ENCODE data around the gene PRSS53.
"Not testable (repeated sequence)": the region's sequence is repeated elsewhere in the genome, so short reads cannot be mapped to it uniquely, and the experiment has no call there.

The PRSS53 gene

DNA sequence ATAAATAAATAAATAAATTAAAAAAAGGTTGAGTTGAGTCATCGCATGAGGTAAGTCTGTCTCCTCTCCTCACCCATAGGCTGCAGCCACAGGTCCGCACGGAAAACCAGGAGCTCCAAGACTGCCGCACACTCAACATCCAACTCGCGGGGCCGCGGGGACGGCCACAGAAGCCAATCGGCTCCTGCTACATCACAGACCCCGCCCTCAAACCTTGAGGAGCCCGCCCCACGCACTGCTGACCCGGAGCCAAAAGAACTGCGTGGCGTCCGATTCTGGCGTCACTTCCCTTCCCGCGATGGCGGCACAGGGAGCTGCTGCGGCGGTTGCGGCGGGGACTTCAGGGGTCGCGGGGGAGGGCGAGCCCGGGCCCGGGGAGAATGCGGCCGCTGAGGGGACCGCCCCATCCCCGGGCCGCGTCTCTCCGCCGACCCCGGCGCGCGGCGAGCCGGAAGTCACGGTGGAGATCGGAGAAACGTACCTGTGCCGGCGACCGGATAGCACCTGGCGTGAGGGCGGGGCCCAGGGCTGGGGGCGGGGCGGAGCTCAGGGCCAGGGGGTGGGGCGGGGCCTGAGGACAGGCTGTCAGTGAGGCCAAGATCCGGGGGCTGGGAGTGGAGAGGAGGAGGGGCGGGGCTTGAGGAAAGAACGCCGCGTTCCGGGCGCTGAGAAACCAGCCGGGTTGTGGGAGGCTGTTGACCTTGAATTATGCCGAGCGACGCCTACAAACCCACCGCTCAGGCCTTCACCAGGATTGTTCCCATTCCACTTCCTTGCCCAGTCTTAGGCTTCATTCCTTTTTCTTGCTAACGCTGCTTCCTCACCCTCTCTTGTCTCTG is 28.9 kb upstream of the PRSS53 start, which contains the start of gene KAT8:
KAT8 (plus strand) TSS at position 281 of the 839 bp plus-strand sequence; CDS start at position 299, 18 bp downstream.
- DNase-seq (ENCODE audit: low spot score): peak; percentile 96

DNA sequence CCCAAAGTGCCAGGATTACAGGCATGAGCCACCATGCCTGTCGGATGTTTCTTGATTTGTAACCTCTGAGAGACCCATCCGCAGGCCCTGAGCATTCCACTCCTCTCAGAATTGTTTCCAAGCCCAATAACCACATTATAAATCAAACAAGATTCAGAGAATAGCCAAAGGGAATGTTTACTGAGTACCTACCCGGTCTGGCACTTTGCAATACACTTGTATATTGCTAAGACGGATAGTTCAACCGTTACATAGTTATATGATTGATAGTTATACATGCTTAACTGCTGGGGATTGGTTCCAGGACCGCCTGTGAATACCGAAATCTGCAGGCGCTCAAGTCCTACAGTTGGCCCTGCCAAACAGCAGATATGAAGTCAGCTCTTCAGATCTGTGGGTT is 25.7 kb upstream of the PRSS53 start:
- no peak for DNase-seq (ENCODE audit: low spot score)

DNA sequence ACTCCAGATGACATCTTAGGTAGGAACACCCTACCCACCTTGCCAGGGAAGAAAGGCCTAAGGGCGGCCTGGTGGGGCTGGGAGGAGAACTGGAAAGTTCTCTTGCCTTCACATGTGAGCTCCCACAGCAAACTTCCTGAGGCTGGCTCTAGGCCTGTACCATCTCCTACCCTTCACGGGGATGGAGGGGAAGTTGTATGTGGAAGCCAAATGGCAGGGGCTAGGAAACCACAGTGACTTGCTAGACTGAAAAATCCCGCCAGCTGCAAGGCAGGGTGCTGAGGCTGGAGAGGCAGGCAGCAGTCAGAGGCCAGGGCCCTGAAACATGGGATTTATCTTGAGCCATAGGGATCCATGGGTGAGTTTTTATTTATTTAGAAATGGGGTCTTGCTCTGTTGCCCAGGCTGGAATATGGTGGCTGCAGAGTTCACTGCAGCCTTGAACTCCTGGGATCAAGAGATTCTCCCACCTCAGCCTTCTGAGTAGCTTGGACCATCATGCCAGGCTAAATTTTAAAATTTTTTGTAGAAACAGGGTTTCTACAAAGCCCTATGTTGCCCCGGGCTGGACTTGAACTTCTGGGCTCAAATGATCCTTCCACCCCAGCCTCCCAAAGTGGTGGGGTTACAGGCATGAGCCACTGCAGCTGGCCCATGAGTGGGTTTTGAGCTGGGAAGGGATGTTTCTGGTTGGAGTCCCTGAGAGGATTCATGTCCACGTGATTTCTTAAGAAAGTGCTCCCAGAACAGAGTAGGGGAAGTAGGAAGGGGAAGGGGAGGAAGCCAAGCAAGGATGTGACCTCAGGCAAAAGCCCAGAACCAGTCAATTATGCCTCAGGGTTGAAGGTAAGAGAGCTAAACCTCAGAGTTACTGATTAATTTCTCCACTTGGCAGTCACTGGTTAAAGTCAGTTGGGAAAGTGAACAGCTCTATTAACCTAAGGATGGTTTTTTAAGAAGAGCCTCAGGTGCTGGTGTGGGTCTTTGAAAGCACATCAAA is 24.7 kb upstream of the PRSS53 start:
- DNase-seq (ENCODE audit: low spot score): no peak

DNA sequence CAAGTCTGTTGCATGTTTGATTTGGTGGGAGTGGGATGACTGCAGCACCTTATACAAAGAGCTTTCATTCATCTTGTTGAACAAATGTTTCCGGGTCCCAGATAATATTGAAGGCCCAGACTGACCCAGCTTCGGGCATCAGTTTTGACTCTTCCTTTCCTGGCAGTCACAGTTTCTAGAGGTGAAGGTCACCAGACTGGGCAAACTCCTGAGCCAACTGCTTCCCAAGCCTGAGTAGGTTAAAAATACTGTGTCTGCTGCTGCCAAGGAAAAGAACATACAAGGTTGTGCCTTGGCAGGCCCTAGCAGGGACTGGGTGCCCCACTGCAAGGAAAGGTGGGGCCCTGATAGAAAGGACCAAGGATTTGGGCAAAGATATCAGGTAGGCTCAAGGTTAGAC is 24.0 kb upstream of the PRSS53 start:
- no peak for DNase-seq (ENCODE audit: low spot score)

DNA sequence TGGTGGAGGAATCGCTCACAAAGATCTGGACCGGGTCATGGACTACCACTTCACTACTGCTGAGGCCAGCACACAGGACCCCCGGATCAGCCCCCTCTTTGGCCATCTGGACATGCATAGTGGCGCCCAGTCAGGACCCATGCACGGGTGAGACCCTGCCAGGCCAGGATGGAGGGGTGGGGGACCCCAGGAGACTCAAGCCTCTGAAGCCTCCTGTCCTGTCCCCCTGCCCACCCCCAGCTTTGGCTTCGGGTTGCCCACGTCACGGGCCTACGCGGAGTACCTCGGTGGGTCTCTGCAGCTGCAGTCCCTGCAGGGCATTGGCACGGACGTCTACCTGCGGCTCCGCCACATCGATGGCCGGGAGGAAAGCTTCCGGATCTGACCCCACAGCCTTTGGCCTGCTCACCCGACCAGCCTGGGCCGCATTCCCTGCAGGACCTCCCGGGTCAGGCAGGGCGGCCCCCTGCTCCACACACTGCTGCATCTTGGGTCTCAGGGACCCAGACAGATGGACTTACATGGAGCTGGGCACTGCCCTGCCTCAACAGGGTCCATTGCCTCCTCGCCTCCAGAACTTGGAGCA is 23.2 kb upstream of the PRSS53 start:
- no peak for DNase-seq (ENCODE audit: low spot score)

DNA sequence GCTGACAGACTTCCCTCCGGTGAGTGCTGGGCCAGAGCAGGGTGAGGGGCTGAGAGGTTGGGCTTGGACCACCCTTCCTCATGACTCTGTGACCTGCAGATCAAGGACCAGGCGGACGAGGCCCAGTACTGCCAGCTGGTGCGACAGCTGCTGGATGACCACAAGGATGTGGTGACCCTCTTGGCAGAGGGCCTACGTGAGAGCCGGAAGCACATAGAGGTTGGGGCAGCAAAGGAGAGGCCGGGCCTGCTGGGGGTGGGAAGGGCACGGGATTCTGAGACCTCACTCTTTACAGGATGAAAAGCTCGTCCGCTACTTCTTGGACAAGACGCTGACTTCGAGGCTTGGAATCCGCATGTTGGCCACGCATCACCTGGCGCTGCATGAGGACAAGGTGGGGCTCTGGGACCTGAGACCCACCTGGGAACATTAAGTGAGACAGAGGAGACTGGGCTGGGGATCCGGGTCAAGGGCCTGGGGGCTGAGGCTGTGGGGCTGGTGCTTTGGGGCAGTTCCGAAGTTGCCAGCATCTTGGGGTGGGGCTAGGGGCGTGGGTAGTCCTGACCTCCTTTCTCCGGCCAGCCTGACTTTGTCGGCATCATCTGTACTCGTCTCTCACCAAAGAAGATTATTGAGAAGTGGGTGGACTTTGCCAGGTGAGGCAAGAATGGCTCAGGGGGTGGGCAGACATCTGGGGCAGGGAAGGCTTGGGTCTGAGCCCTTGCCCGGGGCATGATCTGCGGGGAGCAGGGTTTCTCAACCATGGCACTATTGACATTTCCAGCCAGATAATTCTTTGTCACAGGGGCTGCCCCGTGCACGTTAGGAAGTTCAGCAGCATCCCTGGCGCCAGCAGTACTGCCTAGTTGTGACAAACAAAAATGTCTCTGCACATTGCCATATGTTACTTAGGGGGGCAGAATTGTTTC is 21.6 kb upstream of the PRSS53 start:
- DNase-seq (ENCODE audit: low spot score): no peak

DNA sequence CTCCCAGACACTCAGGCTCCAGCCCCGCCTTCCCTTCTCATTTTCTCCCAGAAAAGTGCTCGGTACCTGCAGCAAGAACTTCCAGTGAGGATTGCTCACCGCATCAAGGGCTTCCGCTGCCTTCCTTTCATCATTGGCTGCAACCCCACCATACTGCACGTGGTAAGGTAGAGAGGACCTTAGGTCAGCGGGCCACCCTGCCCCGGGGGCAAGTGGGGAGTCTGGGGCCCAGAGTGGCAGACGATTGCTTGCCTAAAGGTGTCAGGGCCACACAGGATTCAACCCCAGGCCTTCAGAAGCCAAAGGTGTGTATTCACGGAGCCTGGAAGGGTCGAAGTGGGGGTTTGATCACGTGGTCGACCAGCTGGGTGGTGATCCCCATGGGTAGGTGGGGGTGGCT is 20.9 kb upstream of the PRSS53 start:
- DNase-seq (ENCODE audit: low spot score): no peak

DNA sequence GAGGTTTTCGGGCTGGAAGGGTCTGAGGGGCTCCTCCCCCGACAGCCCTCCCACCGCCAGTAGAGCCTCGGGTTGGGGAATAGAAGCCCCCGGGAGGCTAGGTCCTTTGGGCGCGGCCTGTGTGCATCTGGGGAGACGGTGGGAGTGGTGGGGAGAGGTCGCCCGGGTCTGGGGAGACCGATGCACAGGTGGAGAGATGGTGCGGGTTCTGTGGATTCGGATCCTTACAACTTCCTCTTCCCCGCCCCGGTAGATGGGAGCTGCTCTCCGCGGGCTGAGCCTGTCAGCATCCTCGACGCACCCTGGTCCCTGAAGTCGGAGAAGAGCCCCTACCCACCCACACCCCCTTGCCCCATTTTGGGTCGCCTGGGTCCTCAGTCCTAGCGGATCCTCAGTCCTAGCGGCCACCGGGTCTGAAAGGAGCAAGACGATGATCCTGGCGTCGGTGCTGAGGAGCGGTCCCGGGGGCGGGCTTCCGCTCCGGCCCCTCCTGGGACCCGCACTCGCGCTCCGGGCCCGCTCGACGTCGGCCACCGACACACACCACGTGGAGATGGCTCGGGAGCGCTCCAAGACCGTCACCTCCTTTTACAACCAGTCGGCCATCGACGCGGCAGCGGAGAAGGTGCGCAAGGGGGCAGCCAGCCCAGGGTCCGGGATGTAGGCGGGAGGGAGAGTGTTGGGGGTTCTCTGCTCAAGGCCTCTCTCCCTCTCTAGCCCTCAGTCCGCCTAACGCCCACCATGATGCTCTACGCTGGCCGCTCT is 20.2 kb upstream of the PRSS53 start:
- no peak for DNase-seq (ENCODE audit: low spot score)

DNA sequence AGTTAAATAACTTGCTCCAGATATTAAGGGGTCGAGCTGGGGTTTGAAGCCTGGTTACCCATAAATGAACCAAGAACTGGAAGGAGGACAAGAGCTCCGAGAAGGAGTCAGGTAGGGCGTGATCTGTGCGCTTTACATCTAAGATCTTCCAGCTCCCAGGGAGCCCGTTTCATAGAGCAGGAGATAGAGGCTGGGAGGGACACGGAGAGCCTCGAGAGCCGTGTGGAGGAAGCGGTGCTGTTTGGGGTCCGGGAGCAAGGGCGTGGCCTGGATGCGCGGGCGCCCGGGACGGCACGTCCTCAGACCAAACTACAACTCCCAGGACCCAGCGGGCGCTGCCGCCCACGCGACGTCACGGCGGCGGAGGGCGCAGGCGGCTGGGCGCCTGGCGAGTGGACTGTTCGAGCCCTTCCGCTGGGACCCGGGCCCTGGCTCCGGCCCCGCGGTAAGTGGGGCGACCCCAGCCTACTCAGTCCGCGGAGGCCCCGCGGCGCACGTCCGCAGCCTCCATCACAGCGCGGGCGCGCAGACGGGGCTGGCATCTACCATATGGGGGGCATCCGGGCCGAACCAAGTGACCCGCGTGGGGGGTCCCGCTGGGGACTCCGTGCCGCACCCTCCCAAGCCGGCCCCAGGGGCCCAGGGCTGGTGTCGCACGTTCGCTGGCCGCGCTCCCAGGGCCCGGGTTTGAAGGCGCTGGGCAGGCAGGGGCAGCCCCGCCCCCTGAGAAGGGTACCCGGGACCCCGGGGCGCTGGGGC is 19.5 kb upstream of the PRSS53 start, which contains the start of gene BCKDK:
BCKDK (plus strand) TSS at position 352 of the 759 bp plus-strand sequence. CDS start 838 bp downstream, outside the sequence.
- DNase-seq (ENCODE audit: low spot score): peak; percentile 54

DNA sequence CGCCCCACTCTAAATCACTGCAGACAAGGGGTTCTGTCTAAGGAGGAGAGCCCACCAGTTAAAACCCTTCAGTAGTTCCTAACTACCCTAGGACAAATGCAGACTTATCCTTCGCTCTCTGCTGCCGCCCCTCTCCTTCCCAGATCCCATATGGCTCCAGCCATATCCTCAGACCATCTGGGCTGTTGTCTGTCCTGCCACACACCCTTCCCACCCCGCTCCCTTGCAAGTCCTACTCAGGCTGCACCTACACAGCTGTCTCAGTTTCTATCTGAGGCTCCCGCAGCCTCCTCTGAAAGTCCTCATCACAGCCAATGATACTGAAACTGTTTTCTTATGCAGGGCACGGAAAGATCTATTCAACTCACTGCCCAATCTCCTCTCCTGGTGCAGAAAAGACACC is 18.7 kb upstream of the PRSS53 start:
- no peak for DNase-seq (ENCODE audit: low spot score)

DNA sequence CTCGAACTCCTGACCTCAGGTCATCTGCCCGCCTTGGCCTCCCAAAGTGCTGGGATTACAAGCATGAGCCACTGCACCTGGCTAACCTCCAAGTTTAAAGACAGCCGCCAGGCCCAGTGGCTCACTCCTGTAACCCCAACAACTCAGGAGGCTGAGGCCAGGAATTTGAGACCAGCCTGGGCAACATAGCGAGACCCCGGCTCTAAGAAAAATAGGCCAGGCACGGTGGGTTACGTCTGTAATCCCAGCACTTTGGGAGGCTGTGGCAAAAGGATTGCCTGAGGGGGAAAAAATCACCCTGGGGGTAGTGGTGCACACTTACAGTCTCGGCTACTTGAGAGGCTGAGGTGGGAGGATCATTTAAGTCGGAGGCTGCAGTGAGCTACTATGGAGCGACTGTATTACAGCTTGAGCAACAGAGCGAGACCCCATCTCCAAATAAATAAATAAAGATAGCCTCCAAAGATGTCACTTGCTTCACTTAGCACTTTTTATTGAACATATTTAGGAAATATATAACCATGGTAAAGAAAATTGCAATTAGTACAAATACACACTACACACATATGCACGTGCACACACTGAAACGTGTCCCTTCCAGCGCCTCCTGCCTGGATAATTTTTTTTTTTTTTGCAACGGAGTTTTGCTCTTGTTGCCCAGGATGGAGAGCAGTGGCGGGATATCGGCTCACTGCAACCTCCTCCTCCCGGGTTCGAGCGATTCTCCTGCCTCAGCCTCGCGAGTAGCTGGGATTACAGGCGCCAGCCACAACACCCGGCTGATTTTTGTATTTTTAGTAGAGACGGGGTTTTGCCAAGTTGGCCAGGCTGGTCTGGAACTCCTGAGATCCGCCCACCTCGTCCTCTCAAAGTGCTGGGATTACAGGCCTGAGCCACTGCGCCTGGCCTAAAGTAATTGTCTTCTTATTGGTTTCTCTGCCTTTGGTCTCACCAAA is 18.0 kb upstream of the PRSS53 start:
- no peak for DNase-seq (ENCODE audit: low spot score)

DNA sequence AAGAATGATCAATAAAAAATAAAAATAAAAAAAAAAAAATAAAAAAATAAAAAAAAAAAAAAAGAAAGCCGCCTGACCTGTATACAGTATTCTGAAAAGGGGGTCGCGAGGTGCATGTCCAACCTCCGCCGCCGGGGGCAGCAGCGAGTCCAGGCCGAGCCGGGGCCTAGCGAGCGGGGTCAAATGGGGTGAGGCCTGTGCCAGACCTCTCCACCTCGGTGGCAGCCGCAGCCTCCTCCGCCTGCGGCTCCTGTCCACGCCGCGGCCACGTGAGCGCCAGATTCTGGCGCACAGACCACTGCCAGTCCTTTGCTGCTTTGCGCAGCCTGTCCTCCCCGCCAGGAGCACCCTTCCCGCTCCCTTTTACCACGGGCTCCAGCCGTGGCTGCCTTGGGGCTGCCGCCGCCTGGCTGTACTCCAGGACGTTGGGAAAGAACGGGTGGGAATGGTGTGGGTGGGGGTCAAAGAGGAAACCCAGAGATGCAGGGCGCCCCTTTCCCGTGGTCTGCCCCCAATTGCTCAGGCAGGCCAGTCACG is 17.0 kb upstream of the PRSS53 start:
- DNase-seq (ENCODE audit: low spot score): peak; percentile 77

DNA sequence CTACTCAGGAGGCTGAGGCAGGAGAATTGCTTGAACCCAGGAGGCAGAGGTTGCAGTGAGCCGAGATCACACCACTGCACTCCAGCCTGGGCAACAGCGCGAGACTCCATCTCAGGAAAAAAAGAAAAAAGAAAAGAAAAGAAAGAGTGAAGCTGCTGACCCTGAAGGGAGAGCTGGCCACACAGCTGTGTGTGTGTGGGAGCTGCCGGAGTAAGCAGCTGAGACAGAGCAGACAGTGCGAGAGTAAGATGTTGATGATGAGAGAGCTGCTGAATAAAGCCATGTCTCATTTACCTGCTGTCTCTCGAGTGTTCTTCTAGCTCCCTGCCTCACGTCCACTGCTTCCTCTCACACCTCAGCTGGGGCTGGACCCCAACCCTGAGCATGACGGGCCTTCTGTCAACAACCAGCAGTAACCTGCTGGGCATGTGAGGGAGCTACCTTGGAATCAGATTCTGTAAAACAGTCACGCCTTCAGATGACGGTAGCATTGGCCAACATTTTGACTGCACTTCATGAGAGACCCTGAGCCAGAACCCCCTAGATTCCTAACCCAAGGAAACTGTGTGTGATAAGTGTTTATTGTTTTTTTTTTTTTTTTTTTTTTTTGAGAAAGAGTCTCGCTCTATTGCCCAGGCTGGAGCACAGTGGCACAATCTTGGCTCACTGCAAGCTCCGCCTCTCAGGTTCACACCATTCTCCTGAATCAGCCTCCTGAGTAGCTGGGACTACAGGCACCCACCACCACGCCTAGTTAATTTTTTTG is 12.3 kb upstream of the PRSS53 start:
- DNase-seq (ENCODE audit: low spot score): not testable (repeated sequence)

DNA sequence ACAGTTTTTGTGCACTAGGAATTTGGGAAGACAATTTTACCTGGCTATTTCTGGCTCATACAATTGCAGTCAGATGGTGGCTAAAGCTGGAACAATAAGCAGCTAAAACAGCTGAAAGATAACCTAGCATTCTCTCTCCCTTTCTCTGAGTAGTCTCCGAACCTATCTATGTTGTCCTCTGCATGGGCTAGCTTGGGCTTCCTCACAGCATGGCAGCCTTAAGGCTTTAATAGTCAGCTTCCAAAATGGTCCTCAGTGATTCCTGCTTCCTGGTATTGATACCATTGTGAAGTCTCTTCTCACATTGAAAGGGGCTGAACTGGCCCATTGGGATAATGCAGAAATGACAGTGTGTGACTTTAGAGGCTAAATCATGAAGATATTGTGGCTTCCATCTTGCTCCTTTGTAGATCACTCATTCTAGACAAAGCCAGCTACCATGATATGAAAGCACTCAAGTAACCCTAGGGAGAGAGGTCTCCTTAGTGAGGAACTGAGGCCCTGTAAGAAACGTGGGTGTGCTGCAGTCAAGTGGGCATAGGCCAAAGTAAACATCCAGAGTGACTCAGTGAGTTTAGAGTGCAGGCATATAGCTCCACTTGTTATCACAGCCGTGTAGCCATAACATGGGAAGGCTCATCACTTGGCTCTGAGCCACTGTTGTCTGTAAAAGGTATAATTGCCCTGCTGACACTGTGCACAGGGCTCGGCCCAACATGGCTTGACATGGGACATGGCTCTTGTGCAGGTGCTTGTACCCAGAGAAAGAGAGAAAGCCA is 11.3 kb upstream of the PRSS53 start:
- DNase-seq (ENCODE audit: low spot score): no peak

DNA sequence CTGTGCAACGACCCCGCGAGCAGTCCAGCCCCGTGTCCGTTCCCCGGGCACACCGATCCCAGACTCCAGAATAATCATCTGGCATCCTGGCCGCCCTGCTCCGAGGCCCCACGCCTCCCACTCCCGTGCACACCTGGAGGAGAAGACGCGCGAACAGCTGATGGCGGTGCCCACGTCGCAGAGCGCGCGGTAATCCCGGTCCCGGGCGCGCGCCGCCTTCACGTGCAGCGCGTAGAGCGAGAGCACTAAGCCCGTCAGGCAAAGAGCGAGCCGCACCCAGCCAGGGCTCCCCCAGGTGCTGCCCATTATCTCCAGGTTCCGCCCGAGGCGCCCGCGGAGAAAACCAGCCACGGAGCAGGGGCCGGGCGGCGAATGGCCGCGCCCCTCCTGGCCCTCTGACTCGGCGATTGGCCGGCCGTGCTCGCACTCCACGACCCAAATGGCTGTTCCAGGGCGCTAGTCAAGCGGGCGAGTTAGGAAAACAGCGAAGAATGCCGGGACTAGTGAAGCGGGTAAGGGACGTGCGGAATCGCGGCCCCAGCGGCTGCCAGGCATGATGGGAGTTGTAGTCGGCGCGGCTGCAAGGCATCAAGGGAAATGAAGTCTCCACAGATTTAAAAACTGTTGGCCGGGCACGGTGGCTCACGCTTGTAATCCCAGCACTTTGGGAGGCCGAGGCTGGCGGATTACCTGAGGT is 5.8 kb upstream of the PRSS53 start, which contains the start of gene VKORC1:
VKORC1 (minus strand) TSS at position 374 of the 697 bp plus-strand sequence; CDS start at position 306, 68 bp downstream.
- peak; percentile 93 for DNase-seq (ENCODE audit: low spot score)

DNA sequence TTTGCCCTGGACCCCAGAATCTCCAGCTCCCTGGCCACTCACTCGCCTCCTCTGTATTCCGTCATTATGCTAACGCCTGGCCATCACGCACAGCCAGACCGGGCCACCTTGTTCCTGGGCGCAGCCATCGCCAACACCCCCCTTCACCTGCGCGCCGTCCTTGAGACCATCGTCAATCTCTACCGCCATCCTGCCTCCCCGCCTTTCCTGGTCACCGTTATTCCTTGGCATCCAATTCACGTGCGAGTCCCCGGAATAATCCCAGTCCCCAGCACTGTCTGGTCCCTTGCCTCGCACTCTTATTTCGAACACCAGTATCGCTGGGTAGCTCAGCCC is 5.3 kb upstream of the PRSS53 start:
- DNase-seq (ENCODE audit: low spot score): no peak

Data from CD4-positive, alpha-beta T cell treated with Interleukin-15 for 4 hours (primary cell).